ENCODE measurements around the gene GPC5. TPM values are rescaled to one million over a fixed set of nuclear protein-coding genes. Genes with fewer than 3 reads are reported as not detected.

GPC5 gene
- total RNA-seq, 1 experiment from 2014 or later = 0.26 TPM

- H3K27me3 ChIP-seq (ENCODE audit: control insufficient read depth, insufficient read depth, low read length) = no peaks in the 10 kb centered on the region
- no peak for DNase-seq (ENCODE audit: low read depth, low spot score)
- in situ Hi-C loops (cut with HindIII; ENCODE audit: low pct_unique_long_range_greater_than_20kb, low sequenced_read_pairs) (no loop called here), intact Hi-C loops (cut with micrococcal nuclease; ENCODE audit: unreplicated experiment) (no loop called here)
- POLR2A ChIA-PET = no interaction called here
- H3K36me3 ChIP-seq (ENCODE audit: control insufficient read depth, insufficient read depth, low read length) = no peaks in the 10 kb centered on the region
- H3K9me3 ChIP-seq (ENCODE audit: control insufficient read depth, insufficient read depth, low read depth, low read length) = no peaks in the 10 kb centered on the region
- H3K4me1 ChIP-seq (ENCODE audit: control insufficient read depth, insufficient read depth, low read length) = no peaks in the 10 kb centered on the region
- no peak overlapping the region for H3K4me3 ChIP-seq (ENCODE audit: low read depth in 2 of 2, low read length in 2 of 2)
- no peak overlapping the region for H3K27ac ChIP-seq (ENCODE audit: low read length)
- BruUV-seq (replicated peaks) = no TSS peak
- TF ChIP-seq CTCF (IDR thresholded peaks at IDR 0.05) = no peak
- TF ChIP-seq SIN3A (IDR thresholded peaks at IDR 0.05; ENCODE audit: borderline replicate concordance, insufficient read depth, low read depth, low read length) = no peak
- TF ChIP-seq POLR2AphosphoS5 (IDR thresholded peaks at IDR 0.05; ENCODE audit: low read depth, low read length) = no peak
- no peak for TF ChIP-seq TCF7L2 (IDR thresholded peaks at IDR 0.05; ENCODE audit: low read depth, low read length)
- TF ChIP-seq REST (IDR thresholded peaks at IDR 0.05; ENCODE audit: insufficient read depth in 1 of 2, low read depth in 2 of 2, low read length in 1 of 2) = no peak
- no peak for ATAC-seq
- CTCF ChIA-PET = no interaction called here
Measured at GRCh38 chr13:91533354-91533753, 134.9 kb downstream of the GPC5 start.

- POLR2A ChIA-PET = no interaction called here
- in situ Hi-C loops (cut with HindIII; ENCODE audit: low pct_unique_long_range_greater_than_20kb, low sequenced_read_pairs) = no loop called here
- Histone ChIP-seq H3K4me3 (ENCODE audit: low read depth in 2 of 2, low read length in 2 of 2) (no peak overlapping the region), H3K36me3 (ENCODE audit: control insufficient read depth, insufficient read depth, low read length) (no peaks in the 10 kb centered on the region), H3K27ac (ENCODE audit: low read length) (no peak overlapping the region), H3K9me3 (ENCODE audit: control insufficient read depth, insufficient read depth, low read depth, low read length) (no peaks in the 10 kb centered on the region), H3K27me3 (ENCODE audit: control insufficient read depth, insufficient read depth, low read length) (no peaks in the 10 kb centered on the region), H3K4me1 (ENCODE audit: control insufficient read depth, insufficient read depth, low read length) (no peaks in the 10 kb centered on the region)
- no peak for TF ChIP-seq SIN3A (IDR thresholded peaks at IDR 0.05; ENCODE audit: borderline replicate concordance, insufficient read depth, low read depth, low read length)
- TF ChIP-seq CTCF (IDR thresholded peaks at IDR 0.05) = no peak
- TF ChIP-seq TCF7L2 (IDR thresholded peaks at IDR 0.05; ENCODE audit: low read depth, low read length) = no peak
- TF ChIP-seq POLR2AphosphoS5 (IDR thresholded peaks at IDR 0.05; ENCODE audit: low read depth, low read length) = no peak
- TF ChIP-seq REST (IDR thresholded peaks at IDR 0.05; ENCODE audit: insufficient read depth in 1 of 2, low read depth in 2 of 2, low read length in 1 of 2) = no peak
- no TSS peak for BruUV-seq (replicated peaks)
- DNase-seq (ENCODE audit: low read depth, low spot score) (no peak), ATAC-seq (no peak)
- intact Hi-C loops (cut with micrococcal nuclease; ENCODE audit: unreplicated experiment) = no loop called here
- CTCF ChIA-PET = no interaction called here
Measured at GRCh38 chr13:91534996-91535395, 136.6 kb downstream of the GPC5 start.
